Choroid plexus epithelial cell (primary cell): Measurements from ENCODE around the gene TRIM10.
"Not testable (repeated sequence)": the region's sequence is repeated elsewhere in the genome, so short reads cannot be mapped to it uniquely, and the experiment has no call there.

Source experiments
- DNase-seq: peaks from one replicate; pipeline ENCODE4 v3.0.0-alpha.2; 2010; ENCODE audit warnings: low read depth
- H3K4me3 ChIP-seq: 2 replicates; pipeline ENCODE4 v1.5.1; 2011; ENCODE audit warnings: low read depth, mild to moderate bottlenecking, control low read depth, low read length, moderate library complexity
- CTCF ChIP-seq: conservative IDR thresholded peaks from 2 replicates; pipeline ENCODE4 v1.5.1; 2011; ENCODE audit warnings: low read depth, mild to moderate bottlenecking, control low read depth, inconsistent platforms, low read length, moderate library complexity

Gene TRIM10

GRCh38 chr6:30171677-30172471, 10.9 kb upstream of the TRIM10 start:
- TF ChIP-seq CTCF, result peak; percentile 5
- peak; percentile 74 for DNase-seq

GRCh38 chr6:30169658-30170614, 8.9 kb upstream of the TRIM10 start:
- peak; percentile 73 for DNase-seq
- H3K4me3 ChIP-seq, result no peak overlapping the region
- peak; percentile 74 for TF ChIP-seq CTCF

More at GRCh38 chr6:30171677-30172471, 10.9 kb upstream of the TRIM10 start:
- H3K4me3 ChIP-seq, result peak overlapping the region; percentile 8

DNA sequence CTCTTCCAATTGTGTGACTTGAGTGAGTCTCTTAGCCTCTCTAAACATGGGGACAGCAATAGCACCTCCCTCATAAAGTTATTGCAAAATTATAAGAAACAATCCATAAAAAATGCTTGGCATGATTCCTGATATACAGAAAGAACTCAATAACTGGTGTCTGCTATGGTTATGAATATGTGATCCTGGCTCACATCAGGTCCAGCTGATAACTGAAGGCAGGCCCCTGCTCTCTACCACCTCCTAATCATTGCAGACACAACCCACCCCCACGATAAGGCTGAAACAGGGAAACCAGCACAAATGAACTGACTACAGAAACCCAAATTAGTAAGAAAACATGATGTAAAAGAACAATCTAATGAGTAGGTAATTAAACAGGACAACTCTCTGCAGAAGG, 7.7 kb upstream of the TRIM10 start:
- DNase-seq, result no peak
- TF ChIP-seq CTCF, result no peak
- H3K4me3 ChIP-seq, result no peak overlapping the region

DNA sequence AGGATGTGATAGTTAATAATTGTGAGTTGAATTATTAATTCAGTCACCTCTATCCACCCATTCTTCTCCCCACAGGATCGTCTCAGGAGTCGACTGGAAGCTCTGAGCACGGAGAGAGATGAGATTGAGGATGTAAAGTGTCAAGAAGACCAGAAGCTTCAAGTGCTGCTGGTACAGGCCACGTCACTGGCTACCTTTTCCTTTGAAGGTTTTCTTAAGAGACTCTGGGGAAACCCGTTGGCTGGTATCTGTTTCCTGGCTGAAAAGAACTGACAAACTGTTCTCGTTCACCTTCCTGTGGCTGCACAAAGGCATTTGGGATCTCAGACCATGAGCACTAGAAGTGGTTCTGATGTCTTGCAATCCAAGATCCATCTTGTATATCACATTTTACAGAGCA, 6.1 kb upstream of the TRIM10 start:
- no peak for TF ChIP-seq CTCF
- no peak for DNase-seq
- H3K4me3 ChIP-seq, result no peak overlapping the region

DNA sequence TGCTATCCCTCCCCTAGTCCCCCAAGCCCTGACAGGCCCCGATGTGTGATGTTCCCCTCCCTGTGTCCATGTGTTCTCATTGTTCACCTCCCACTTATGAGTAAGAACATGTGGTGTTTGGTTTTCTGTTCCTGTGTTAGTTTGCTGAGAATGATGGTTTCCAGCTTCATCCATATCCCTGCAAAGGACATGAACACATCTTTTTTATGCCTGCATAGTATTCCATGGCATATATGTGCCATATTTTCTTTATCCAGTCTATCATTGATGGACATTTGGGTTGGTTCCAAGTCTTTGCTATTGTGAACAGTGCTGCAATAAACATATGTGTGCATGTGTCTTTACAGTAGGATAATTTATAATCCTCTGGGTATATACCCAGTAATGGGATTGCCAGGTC, 4.2 kb upstream of the TRIM10 start:
- H3K4me3 ChIP-seq, DNase-seq: not testable (repeated sequence)

- no peak for TF ChIP-seq CTCF
- H3K4me3 ChIP-seq, result no peak overlapping the region
- no peak for DNase-seq
Observed at GRCh38 chr6:30164714-30165113, 3.7 kb upstream of the TRIM10 start.

- no peak for TF ChIP-seq CTCF
- H3K4me3 ChIP-seq, result no peak overlapping the region
- DNase-seq, result no peak
Observed at GRCh38 chr6:30163918-30164654, 3.1 kb upstream of the TRIM10 start.
